Lower leg skin (tissue), 3 donors: ENCODE results near the gene PRDM15.

Experiments
- POLR2A ChIP-seq, 2 donors: fragments of 450-650 bp; IDR thresholded peaks; one replicate each; pipeline ENCODE4 v1.6.1; 2016 to 2017; ENCODE audit warnings: antibody characterized with exemption in 2 of 2, mild to moderate bottlenecking in 1 of 2, moderate library complexity in 1 of 2
- TF ChIP-seq, protein P1 (sequence below), 3 donors: fragments of 450-650 bp; IDR thresholded peaks; one replicate each; pipeline ENCODE4 v1.5.1; 2016; ENCODE audit warnings: antibody characterized with exemption in 3 of 3, mild to moderate bottlenecking in 3 of 3, moderate library complexity in 2 of 3

DNA sequence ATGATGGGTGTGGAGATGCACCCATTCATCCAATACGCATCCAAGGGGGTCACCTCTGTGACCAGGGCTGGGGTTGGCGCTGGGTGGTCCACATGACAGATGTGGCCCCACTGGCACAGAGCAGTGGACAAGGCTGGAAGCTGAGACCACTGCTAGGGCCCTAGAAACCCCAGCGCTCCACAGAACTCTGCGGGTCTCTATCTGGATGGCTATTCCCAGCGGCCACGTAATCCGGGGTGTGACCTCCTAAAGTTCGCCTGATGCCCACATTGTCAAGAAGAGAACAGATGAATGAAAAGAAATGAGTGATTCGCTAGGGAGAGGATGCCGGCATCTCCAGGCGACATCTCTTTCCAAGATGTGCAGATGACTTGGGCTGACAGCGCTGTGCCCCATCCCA is 55.2 kb downstream of the PRDM15 start:
- no peak for TF ChIP-seq POLR2A (IDR thresholded peaks at IDR 0.05)
- TF ChIP-seq, protein P1, sequence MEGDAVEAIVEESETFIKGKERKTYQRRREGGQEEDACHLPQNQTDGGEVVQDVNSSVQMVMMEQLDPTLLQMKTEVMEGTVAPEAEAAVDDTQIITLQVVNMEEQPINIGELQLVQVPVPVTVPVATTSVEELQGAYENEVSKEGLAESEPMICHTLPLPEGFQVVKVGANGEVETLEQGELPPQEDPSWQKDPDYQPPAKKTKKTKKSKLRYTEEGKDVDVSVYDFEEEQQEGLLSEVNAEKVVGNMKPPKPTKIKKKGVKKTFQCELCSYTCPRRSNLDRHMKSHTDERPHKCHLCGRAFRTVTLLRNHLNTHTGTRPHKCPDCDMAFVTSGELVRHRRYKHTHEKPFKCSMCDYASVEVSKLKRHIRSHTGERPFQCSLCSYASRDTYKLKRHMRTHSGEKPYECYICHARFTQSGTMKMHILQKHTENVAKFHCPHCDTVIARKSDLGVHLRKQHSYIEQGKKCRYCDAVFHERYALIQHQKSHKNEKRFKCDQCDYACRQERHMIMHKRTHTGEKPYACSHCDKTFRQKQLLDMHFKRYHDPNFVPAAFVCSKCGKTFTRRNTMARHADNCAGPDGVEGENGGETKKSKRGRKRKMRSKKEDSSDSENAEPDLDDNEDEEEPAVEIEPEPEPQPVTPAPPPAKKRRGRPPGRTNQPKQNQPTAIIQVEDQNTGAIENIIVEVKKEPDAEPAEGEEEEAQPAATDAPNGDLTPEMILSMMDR (IDR thresholded peaks at IDR 0.05), result no peak
